ENCODE data around the gene MYO10. TPM values are rescaled to one million over a fixed set of nuclear protein-coding genes. Genes with fewer than 3 reads are reported as not detected.
A peak's percentile ranks its signal among the peaks of the same experiment; 100 is the strongest.

Gene MYO10
- total RNA-seq, 1 donor from 2014 or later, result 60.9 TPM

GRCh38 chr5:16639206-16639605 lies 296.9 kb downstream of the MYO10 start:
- no peak for DNase-seq (ENCODE audit: low read depth)

- DNase-seq (ENCODE audit: low read depth), result peak; percentile 21
Measured at GRCh38 chr5:16628376-16628775, 307.7 kb downstream of the MYO10 start.

GRCh38 chr5:16626696-16627264 lies 309.3 kb downstream of the MYO10 start:
- DNase-seq (ENCODE audit: low read depth), result peak; percentile 24

DNA sequence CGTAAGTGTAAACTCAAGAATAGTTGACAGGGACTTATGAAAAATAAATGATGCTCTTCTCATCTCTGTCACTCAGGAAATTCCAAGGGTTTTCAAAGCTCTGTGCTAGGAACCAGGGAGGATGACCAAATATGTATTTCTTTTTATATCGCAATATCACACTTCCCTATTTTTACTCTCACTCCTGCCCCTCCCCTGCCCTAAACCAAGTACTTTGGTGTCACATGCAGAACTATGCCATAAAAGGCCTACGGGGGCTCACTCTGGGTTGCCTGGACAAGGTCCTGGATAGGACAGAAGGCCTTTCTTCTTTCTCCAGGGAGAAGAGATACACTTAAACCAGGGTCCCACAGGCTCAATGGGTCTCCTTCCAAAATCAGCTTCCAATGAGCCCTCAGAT lies 311.0 kb downstream of the MYO10 start:
- no peak for DNase-seq (ENCODE audit: low read depth)

DNA sequence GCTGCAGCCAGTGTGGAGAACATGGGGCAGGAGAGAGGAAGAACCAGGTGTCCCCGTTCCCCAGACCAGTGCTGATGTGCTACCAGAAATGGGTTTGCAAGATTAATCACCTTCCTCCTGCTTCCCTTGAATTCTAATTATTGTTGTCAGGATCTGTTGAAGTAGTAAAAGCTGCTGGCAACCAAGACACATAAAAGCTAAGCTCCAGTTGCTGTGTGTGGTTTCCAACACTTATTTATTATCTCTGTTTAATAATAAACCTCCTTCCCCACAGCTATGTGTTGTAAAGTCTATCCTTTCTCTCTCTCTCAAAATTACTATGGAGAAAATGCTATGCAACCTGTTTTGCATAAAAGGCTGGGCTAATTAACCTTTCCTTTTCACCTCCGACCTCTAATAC lies 317.0 kb downstream of the MYO10 start:
- DNase-seq (ENCODE audit: low read depth), result peak; percentile 16

DNA sequence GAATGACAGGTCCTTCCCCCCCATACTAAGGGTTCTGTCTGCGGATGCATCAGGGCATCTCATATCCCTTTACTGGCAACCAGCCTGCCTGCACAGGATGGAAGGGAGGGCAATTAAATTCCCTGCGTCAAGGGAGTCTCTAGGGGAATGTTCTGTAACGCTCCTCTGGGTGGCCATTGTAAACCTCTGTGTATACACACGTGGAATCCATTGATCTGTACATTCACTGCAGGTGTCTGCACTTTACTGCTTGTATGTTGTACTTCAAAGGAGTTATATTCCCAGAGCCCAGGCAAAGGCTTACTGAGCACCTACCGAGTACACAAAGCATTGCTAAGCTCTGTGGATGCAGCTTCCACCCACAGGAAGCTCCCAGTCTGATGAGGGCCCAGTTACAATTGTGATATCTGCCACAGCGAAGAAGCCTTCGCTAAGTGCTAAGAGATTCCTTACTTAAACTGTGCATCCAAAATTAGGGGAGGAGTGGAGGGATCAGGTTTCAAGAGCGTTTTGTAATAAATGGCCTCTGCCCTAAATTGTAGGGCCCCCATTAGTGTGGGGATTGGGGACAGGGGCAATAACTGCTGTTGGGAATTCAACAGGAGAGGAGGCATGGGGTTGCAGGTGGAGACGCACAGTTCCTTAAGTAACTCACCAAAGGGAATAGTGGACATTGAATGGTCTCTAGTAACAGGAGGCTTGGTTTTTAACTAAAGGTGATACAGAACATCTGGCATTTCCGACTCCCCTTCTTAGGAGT lies 317.8 kb downstream of the MYO10 start:
- DNase-seq (ENCODE audit: low read depth), result no peak

DNA sequence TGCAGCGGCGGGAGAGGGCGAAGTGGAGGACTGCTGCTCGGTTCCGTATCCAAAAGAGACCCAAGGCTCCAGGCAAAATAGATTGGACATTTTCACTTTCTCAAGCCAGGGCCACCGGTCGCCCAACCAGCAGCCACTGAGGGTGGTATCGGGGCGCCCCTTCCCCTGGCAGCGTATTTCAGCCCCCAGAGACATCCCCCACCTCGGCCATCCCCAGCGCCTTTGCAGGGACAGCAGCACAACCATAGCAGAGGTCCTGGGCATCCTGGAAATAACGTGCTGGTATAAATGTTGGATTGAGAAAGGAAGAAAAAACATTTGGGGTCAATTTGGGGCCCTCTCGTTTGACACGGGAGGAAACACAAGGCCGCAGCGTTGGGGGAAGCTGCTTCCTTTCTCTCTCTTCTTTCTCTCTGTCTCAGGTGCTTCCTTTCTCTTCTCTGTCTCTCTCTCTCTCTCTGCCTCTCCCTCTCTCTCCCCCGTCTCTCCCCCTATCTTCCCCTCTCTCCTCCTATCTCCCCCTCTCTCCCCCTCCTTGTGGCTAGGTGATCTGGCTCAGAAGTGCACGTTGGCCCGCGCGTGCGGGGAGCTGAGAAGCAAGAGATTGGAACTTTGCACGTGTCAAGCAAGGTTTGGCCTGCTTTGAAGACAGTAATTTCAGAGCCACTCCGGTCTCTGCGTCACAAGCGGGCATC lies 318.7 kb downstream of the MYO10 start:
- DNase-seq (ENCODE audit: low read depth), result no peak

- peak; percentile 46 for DNase-seq (ENCODE audit: low read depth)
Measured at GRCh38 chr5:16616536-16617273, 319.4 kb downstream of the MYO10 start, which contains the start of gene RETREG1. RETREG1 (minus strand) TSS chr5:16616997; CDS start chr5:16616971, 26 bp downstream.

GRCh38 chr5:16615741-16616535 lies 320.1 kb downstream of the MYO10 start:
- no peak for DNase-seq (ENCODE audit: low read depth)

GRCh38 chr5:16612007-16612406 lies 324.1 kb downstream of the MYO10 start:
- no peak for DNase-seq (ENCODE audit: low read depth)

Data from myocyte (in vitro differentiated cells).